Lung (tissue), 12 donors: ENCODE results near the gene FGD5. TPM values are rescaled to one million over a fixed set of nuclear protein-coding genes. Genes with fewer than 3 reads are reported as not detected.

Experiments
- ATAC-seq: fragments of 200-7000 bp; cut with Tn5 transposase; one replicate; pipeline ENCODE4 v1.9.1; 2020; ENCODE audit warnings: moderate number of reproducible peaks; ENCODE audit not compliant: insufficient read depth, low FRiP score
- DNase-seq, 3 donors: peaks; one replicate each; pipeline ENCODE4 v3.0.0-alpha.2; 2013 to 2017
- H3K27ac ChIP-seq, 2 donors: one replicate each; pipeline ENCODE4 v1.5.1; 2013; ENCODE audit warnings: mild to moderate bottlenecking in 2 of 2, moderate library complexity in 2 of 2, control low read depth in 1 of 2, inconsistent platforms in 1 of 2, low read depth in 1 of 2, low read length in 1 of 2
- H3K27me3 ChIP-seq, 3 donors: one replicate each; pipeline ENCODE4 v1.5.1; 2013; ENCODE audit warnings: low read length in 2 of 3; ENCODE audit not compliant: control insufficient read depth in 3 of 3, insufficient read depth in 3 of 3
- H3K36me3 ChIP-seq, 4 donors: one replicate each; pipeline ENCODE4 v1.5.1; 2013; ENCODE audit warnings: low read length in 4 of 4, mild to moderate bottlenecking in 1 of 4, moderate library complexity in 1 of 4; ENCODE audit not compliant: control insufficient read depth in 4 of 4, insufficient read depth in 4 of 4
- H3K4me1 ChIP-seq, 5 donors: one replicate each; pipeline ENCODE4 v1.5.1; 2013; ENCODE audit warnings: low read length in 5 of 5, mild to moderate bottlenecking in 2 of 5, moderate library complexity in 1 of 5; ENCODE audit not compliant: control insufficient read depth in 5 of 5, insufficient read depth in 5 of 5
- H3K4me3 ChIP-seq: one replicate; pipeline ENCODE4 v1.5.1; 2013; ENCODE audit warnings: mild to moderate bottlenecking, control low read depth, moderate library complexity
- H3K9ac ChIP-seq, 2 donors: one replicate each; pipeline ENCODE4 v1.5.1; 2013; ENCODE audit warnings: low read length in 2 of 2, control low read depth in 1 of 2; ENCODE audit not compliant: insufficient read depth in 1 of 2
- H3K9me3 ChIP-seq, 4 donors: one replicate each; pipeline ENCODE4 v1.5.1; 2013; ENCODE audit warnings: low read length in 3 of 4, mild to moderate bottlenecking in 1 of 4, moderate library complexity in 1 of 4; ENCODE audit not compliant: control insufficient read depth in 4 of 4, insufficient read depth in 3 of 4
- WGBS, 2 donors: extraction: QIAGEN DNeasy Blood & Tissue Kit; methylation state at CpG; one replicate each; pipeline ENCODE4 v1.1.7; 2013; 5-methylcytosine and 5-hydroxymethylcytosine counted together
- polyA plus RNA-seq, 2 donors: library from polyadenylated mRNA; stranded (reverse); fragments of 200-250 nt; gene quantifications; one replicate each; pipeline ENCODE4 v1.2.1, GENCODE V29; 2013
- total RNA-seq, 2 donors: library from RNA; depleted of rRNA in 1 of 2; stranded (reverse); fragments of >200 nt in 1 of 2; gene quantifications; one replicate each; pipeline ENCODE4 v1.2.1, GENCODE V29; 2014 to 2021
- TF ChIP-seq, protein P1 (sequence below): IDR thresholded peaks from 2 replicates; pipeline ENCODE4 v1.5.1; 2012; ENCODE audit warnings: mild to moderate bottlenecking; ENCODE audit errors: control extremely low read depth, extremely low read depth
- donor health status: control.
- donor health status: control.
- donor health status: Bipolar disorder and iron deficiency.
- donor health status: healthy.
- donor health status: DM: yes; HTN: yes; CAD: no.

FGD5 gene
- total and polyA plus RNA-seq, 4 donors: 14.6 to 58.5 (median 32.2) TPM

- H3K36me3 ChIP-seq: no peaks in the 10 kb centered on the region
- WGBS, 2 donors: 53 to 69% methylated on average over 2 of the region's 2 CpGs
- H3K27me3 ChIP-seq: peaks cover 0 to 6% (median 0%) of the 10 kb centered on the region in 3 donors
- H3K4me3 ChIP-seq: no peak overlapping the region
- peak overlapping the region in 1 of 2 donors; percentile 15 for H3K27ac ChIP-seq
- H3K4me1 ChIP-seq: peaks cover 0 to 3% (median 0%) of the 10 kb centered on the region in 5 donors
- peaks cover 0 to 2% (median 0%) of the 10 kb centered on the region in 4 donors for H3K9me3 ChIP-seq
- TF ChIP-seq, protein P1, sequence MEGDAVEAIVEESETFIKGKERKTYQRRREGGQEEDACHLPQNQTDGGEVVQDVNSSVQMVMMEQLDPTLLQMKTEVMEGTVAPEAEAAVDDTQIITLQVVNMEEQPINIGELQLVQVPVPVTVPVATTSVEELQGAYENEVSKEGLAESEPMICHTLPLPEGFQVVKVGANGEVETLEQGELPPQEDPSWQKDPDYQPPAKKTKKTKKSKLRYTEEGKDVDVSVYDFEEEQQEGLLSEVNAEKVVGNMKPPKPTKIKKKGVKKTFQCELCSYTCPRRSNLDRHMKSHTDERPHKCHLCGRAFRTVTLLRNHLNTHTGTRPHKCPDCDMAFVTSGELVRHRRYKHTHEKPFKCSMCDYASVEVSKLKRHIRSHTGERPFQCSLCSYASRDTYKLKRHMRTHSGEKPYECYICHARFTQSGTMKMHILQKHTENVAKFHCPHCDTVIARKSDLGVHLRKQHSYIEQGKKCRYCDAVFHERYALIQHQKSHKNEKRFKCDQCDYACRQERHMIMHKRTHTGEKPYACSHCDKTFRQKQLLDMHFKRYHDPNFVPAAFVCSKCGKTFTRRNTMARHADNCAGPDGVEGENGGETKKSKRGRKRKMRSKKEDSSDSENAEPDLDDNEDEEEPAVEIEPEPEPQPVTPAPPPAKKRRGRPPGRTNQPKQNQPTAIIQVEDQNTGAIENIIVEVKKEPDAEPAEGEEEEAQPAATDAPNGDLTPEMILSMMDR: no peak
- DNase-seq (no peak), ATAC-seq (no peak)
- H3K9ac ChIP-seq: no peak overlapping the region
These were observed 22.8 kb upstream of the FGD5 start for GRCh38 chr3:14795996-14796395.

DNA sequence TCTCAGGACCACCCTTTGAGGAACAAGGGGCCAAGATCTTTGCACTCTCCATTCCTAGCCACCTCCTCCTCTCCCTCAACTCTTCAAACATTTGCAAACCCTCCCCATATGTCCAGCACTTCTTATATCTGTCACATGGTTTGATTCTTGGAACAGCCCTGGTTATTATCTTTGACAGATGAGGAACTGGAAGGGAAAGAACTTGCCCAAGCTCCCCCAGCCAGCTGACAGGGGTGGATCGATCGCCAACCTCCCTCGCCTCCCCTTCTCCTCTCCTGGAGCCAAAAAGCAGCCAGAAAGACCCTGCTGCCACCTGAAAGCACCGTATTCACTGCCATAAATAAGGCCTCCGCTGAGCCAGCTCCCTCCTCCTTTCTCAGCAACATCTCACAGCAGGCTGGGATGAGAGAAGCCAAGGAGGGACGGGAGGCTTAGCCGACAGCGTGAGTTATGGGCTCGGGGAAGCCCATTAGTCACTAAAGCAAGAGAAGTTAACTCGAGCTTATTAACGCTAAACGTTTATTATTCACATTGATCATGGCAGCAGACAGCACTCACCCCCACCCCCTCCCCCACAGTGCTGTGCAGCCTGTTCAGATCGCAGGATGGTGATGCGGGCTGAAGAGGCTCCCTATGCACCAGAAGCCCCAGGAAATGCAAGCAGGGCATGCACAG, 22.2 kb upstream of the FGD5 start:
- Histone ChIP-seq H3K9me3 (peaks cover 0 to 2% (median 0%) of the 10 kb centered on the region in 4 donors), H3K4me1 (peaks cover 0 to 3% (median 0%) of the 10 kb centered on the region in 5 donors), H3K27ac (no peak overlapping the region), H3K4me3 (no peak overlapping the region), H3K36me3 (no peaks in the 10 kb centered on the region), H3K27me3 (peaks cover 0 to 6% (median 0%) of the 10 kb centered on the region in 3 donors), H3K9ac (no peak overlapping the region)
- 67 to 82% methylated on average over 14 of the region's 14 CpGs for WGBS, 2 donors
- TF ChIP-seq, protein P1: no peak
- DNase-seq (peak in 1 of 3 donors; percentile 33), ATAC-seq (no peak)

DNA sequence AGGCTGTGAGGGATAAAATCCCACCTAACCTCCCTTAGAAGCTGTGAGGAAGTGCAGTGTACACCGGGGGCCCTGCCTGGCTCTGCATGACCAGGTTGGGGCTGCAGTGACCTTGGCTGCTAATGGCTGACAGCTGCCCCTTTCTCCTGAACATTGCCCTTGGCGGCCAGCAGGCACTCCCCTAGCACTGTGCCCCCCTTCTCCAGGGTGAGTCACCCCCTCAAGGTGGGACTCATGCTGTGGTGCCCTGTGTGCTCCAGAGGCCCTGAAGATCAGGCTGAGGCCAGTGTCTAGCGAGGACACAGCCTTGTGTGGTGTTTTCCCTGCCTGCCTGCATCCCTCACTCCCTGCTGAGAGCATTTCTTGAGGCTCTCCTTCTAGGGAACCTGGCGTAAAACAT, 21.0 kb upstream of the FGD5 start:
- WGBS, 2 donors: 83 to 87% methylated on average over 4 of the region's 4 CpGs
- ATAC-seq: no peak
- Histone ChIP-seq H3K27me3 (peaks cover 0 to 6% (median 0%) of the 10 kb centered on the region in 3 donors), H3K27ac (no peak overlapping the region), H3K4me1 (peaks cover 0 to 5% (median 0%) of the 10 kb centered on the region in 5 donors), H3K9me3 (peaks cover 0 to 2% (median 0%) of the 10 kb centered on the region in 4 donors), H3K36me3 (no peaks in the 10 kb centered on the region), H3K9ac (no peak overlapping the region), H3K4me3 (no peak overlapping the region)
- TF ChIP-seq, protein P1: no peak
- no peak for DNase-seq

DNA sequence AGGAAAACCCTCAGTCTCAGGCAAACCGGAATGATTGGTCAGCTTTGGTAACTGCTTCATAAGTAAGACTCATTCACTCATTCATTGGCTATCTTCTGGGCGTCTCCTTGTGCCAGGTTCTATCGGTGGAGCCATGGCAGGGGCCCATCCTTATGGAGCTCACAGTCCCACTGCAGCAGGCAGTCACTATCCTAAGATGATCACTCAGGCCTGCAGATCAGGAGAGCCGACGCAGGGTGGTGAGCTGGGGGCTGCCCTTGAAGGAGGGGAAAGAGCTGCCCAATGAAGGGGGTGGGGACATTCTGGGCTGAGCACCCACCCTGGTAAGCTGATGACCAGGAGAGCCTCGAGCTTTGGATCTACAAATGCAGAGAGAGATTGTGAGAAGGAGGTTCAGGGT, 20.5 kb upstream of the FGD5 start:
- Histone ChIP-seq H3K27ac (no peak overlapping the region), H3K9ac (no peak overlapping the region), H3K9me3 (peaks cover 0 to 2% (median 0%) of the 10 kb centered on the region in 4 donors), H3K4me1 (peaks cover 0 to 6% (median 0%) of the 10 kb centered on the region in 5 donors), H3K36me3 (no peaks in the 10 kb centered on the region), H3K4me3 (no peak overlapping the region), H3K27me3 (peaks cover 0 to 6% (median 0%) of the 10 kb centered on the region in 3 donors)
- ATAC-seq (no peak), DNase-seq (no peak)
- TF ChIP-seq, protein P1: no peak
- 87 to 89% methylated on average over 6 of the region's 6 CpGs for WGBS, 2 donors
